Islet of Langerhans (tissue), 1 donor: ENCODE results near the gene CACNA1B.

Experiments
- FAIRE-seq: peaks from one replicate; lab custom pipeline; 2011; peaks lifted over from hg19 to GRCh38; lab: Jason Lieb, UNC

The CACNA1B gene

DNA sequence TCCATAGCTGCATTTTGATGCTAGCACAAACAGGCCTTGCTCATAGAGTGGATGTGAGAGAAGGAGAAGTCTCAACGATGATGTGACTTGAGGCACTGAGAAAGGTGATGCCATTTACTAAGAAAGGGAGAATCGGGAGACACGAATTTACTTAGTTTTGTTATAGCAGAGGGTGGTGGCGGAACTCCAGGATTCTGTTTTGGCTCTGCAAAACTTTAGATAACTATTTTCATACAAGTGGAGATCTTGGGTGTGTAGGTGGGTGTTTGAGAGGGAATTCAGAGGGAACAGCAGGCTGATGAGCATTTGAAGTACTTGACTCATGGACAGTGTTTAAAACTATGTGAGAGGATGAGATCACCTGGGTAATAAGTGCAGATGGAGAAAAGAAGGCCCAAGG lies 43.2 kb downstream of the CACNA1B start:
- no peak for FAIRE-seq

DNA sequence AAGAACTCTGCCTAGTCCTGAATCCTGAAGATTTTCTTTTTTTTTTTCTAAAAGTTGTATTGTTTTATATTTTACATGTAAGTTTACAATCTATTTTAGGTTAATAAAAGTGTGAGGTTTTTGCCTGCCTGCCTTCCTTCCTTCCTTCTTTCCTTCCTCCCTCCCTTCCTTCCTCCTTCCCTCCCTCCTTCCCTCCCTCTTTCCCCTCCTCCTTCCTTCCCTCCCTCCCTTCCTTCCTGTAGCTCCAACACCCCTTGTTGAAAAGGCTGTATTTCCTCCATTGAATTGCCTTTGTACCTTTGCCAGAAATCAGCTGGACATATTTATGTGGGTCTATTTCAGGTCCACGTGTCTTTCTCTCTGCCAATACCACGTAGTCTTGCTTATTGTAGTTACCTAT lies 46.6 kb downstream of the CACNA1B start:
- no peak for FAIRE-seq

DNA sequence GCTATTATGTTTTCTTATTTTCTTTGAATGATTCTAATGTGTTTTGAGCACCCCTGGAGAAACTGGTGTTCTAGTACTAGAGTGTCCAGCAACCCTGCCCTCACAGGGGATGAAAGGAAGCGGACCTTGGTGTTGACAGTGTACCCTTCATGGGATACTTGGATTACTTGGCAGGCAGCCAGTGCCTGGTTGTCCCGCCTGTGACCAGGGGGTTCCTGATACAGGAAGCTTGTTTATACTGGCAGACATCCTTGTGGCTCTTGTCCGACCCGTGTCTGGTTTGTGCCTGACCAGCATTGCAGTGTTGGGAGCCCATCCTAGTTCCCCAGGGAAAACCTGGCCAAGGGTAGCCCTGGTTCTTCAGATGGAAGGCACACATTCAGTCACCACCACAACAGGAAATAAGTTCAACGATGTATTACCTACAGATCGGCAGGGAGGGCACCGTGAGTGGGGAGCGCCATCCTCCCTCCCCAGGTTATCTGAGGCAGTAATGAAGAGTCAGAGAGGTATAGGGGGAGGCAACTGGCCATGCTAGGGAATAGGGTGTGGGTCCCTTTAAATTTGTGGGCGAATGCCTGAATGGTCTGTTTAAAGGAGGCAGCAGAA lies 47.3 kb downstream of the CACNA1B start:
- FAIRE-seq = no peak

DNA sequence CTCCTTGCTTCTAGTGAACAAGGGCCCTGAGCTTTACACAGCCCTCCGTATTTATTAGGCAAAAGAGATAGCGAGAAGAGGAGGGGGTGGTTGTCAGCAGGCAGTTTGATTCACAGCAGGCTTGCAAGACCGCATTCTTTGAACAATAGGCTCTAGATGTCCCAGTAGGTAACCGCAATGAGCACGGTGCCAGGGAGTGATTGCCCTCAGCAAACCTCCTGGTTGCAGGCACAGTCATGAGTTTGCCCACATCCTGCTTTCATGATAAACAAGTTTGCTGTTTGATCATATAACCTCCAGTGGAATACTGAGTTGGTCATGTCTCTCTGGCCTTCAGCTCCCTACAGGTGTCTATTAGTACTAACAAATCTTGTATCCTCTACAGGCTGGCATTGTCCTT lies 66.1 kb downstream of the CACNA1B start:
- no peak for FAIRE-seq

DNA sequence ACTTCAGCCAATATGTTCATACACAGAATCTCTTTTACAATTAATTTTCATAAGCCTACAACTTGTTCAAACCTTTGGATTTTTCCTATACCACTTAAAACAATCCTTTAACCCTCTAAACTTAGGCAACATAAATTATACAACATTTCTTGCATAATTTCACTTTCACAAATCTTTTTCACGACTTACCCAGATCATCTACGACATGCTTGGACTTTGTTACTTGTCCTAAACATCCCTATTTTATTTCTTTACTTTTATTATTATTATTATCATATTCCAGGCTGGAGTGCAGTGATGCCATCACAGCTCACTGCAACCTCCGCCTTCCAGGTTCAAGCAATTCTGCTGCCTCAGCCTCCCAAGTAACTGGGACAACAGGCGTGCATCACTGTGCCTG lies 68.0 kb downstream of the CACNA1B start:
- no peak for FAIRE-seq

DNA sequence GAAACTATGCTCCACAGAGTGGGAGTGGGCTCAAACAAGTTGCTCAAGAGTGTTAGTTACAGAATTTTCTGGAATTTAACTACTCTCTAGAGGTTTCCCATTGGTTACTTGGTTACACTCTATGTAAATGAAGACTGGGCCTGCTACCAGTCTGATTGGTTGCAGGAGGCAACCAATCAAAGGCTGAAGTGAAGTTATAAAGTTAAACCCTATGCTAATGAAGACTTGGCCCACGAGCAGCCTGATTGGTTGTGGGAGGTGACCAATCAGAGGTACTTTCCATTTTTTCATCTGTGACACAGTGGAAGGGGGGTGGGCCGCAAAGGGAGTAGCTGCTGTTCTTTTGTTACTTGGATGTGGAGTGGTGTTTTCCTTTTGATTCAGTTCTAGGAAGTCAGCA lies 69.4 kb downstream of the CACNA1B start:
- no peak for FAIRE-seq

DNA sequence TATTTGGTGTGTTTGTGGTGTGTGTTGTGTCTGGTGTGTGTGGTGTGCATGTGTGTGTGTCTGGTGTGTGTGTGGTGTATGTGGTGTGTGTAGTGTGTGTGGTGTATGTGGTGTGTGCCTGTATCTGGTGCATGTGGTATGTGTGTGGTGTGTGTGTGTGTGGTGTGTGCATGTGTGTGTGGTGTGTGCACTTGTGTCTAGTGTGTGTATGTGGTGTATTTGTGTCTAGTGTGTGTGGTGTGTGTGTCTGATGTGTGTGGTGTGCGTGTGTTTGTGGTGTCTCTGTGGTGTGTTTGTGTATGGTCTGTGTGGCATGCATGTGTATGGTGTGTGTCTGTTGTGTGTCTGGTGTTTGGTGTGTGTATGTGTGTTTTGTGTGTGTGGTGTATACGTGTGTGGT lies 71.1 kb downstream of the CACNA1B start:
- no peak for FAIRE-seq

DNA sequence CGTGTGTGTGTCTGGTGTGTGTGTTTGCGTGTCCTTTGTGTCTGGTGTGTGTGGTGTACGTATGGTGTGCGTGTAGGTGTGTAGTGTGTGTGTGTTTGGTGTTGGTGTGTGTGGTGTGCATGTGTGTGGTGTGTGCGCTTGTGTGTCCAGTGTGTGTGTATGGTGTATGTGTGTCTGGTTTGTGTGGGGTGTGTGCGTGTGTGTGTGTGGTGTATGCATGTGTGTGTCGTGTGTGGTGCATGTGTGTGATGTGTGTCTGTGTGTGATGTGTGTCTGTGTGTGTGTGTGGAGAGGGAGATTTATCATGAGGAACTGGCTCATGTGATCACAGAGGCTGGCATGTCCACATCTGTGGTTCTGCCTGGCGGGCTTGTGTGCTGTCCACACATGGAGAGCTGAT lies 71.7 kb downstream of the CACNA1B start:
- no peak for FAIRE-seq

DNA sequence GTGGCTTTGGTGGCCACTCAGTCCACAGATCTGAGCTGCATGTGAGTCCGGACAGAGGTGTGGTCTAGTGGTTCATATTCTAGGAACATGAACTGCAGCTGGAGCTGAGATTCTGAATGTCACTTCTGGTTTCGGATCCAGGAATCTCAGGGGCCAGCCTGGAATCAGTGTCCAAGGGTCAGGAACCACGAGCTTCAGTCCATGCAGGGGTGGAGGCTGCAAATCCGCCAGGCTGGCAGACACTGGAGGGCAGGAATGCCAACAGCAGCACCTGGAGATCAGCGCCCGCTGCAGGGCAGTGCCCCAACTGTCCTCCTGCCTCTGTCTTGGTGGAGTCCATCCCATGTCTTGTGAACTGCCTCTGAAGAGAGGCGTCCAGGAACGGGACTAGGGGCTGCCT lies 73.5 kb downstream of the CACNA1B start:
- no peak for FAIRE-seq

DNA sequence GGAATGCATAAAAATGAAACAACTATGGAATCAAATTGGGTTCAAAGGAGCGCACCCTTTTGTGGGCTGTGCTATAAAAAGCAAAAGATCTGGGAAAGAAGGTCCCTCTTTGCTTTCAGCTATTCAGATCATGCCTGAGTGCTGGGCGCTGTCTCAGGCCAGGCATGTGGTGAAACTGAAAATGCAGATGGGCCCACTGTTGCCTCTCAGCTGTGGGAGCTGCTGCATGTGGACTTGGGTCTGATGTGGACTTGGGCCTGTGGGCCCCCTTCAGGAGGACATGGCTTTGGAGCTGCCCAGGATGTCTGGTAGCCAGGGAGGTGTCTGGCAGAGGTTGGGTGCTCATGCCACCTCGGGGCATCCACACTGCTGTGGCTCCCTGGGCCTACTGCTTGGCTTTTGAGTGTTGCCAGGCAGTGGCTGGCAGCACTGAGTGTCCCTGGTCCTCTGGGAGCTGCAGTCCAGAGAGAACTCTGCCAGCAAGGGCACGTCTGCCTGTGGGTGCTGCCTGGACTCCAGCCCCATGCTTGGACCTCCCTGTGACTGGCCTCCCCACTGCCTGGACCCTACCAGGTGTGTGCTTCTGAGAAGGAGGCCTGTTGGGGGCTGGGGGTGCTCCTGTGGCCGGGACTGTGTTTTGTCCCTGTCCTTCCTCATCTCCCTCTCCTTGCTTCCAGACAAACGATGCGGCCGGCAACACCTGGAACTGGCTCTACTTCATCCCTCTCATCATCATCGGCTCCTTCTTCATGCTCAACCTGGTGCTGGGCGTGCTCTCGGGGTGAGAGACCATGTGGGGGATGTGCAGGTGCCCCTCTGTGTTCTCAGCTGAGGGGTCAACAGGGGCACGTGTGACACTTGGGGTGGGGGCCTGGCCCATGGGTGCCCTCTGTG lies 74.3 kb downstream of the CACNA1B start:
- no peak for FAIRE-seq

DNA sequence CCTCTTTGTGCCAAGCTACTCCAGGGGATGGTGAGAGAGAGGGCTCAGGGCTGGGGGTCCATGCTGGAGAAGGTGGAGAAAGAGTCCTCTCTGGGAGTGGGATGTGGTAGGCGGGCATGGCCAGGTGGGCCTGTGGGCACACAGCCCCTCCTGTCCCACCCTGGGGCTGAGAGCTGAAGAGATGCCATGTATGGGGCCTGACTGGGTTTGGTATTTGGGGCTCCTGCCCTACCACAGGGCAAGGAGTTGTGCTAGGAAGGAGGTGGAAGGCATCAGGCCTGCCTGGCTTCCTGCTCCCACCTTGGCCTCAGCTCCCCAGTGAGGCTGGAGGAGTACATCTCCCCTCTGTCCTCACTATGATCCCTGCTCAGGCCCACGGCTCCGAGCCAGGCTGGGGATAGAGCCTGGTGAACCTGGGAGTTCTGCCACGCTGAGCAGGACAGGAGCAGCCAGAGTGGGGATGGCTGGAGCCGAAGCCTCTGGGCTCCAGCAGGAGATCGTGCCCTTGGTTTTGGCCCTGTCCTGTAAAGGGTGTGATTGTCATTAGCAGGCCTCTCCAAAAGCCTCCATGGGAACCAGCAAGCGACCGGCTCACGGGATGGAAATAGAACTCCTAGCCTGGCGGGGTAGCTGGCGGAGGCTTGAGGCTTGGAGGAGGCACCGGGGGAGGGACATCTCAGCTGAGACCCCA lies 75.5 kb downstream of the CACNA1B start:
- FAIRE-seq = no peak

- no peak for FAIRE-seq
Measured at GRCh38 chr9:137953683-137954438, 76.3 kb downstream of the CACNA1B start.

- FAIRE-seq = no peak
Measured at GRCh38 chr9:137955224-137955570, 77.6 kb downstream of the CACNA1B start.

DNA sequence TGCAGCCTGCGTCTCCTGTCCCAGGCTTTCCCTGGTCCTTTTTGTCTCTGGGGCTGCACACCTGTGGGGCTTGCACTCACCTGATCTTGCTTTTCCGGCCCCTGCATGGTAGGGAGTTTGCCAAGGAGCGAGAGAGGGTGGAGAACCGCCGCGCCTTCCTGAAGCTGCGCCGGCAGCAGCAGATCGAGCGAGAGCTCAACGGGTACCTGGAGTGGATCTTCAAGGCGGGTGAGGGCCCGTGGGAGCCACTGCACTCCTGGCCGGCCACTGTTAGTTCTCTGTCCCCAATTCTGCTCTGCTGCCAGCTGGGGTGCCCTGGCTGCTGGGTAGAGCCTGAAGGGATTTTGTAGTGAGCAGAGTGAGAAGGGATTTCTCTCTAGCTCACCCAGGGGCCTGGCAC lies 78.0 kb downstream of the CACNA1B start:
- no peak for FAIRE-seq

DNA sequence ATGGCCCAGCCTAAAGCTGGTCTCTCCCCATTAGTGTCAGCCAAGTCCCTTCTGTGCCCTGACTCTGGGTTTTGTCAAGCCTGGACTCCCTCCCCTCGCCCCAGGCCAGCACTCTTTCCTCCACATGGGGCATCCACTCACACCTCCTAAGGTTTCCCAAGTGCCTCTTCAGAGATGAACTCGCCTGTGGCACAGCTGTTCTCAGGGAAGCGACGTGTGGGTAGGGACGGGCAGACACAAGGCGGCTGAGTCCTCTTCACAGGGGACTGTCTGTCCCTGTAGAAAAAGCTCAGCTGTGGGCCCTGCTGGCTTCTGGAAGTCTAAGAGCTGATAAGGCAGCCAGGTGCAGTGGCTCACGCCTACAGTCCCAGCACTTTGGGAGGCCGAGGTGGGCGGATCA lies 78.5 kb downstream of the CACNA1B start:
- FAIRE-seq = no peak

- no peak for FAIRE-seq
Measured at GRCh38 chr9:137956688-137957385, 79.3 kb downstream of the CACNA1B start.

DNA sequence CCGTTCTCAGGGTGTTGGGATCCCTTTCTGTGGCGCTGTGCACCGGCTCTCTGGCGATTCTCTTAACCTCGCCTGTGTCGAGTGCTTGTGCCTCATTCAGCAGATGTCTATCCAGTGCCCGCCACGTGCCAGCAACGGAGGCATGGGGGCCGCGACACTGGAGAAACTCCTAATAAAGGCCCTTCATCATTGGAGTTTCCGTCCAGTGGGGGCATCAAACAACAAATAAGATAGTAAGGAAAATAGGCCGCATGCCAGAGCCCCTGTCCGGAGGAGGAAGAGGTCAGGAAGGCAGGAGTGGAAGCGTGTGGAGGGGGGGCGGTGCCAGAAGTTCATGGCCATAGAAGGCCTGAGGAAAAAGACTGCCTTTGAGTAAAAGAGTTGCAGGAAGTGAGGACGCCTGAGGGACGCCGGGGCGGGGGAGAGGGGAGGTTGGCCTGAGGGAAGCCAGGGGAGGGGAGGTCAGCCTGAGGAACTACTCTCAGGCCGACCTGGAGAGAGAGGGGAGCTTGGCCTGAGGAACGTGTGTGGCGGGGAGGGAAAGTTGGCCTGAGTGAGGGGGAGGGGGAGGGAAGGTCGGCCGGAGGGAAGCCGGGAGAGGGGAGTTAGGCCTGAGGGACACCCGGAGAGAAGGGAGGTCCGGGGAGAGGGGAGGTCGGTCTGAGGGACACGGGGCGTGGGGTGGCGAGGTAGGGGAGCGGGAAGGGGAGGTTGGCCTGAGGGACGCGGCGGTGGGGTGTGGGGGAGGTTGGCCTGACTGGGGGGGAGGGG lies 82.2 kb downstream of the CACNA1B start:
- FAIRE-seq = no peak

DNA sequence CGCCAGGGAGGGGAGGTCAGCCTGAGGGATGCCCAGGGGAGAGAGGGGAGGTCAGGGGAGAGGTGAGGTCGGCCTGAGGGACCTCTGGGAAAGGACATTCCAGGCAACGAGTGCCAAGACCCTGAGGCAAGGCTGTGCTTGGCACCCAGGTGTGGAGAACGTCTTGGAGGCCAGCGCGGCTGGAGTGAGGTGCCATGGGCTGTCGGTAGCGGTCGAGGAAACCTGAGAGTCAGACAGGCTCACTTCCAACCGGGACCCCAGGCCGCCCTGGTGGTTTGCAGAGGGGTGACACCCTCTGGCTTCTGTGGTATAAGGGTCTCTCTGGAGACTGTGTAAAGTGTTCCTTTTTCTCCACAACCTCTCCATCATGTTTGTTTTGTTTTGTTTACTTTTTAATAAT lies 82.9 kb downstream of the CACNA1B start:
- no peak for FAIRE-seq

- no peak for FAIRE-seq
Measured at GRCh38 chr9:137963525-137963924, 85.9 kb downstream of the CACNA1B start.

- FAIRE-seq = no peak
Measured at GRCh38 chr9:137965177-137965795, 87.7 kb downstream of the CACNA1B start.
